RPMI7951 (cell line): ENCODE measurements around the gene TM2D1. TPM values are rescaled to one million over a fixed set of nuclear protein-coding genes. Genes with fewer than 3 reads are reported as not detected.

Experiments
- DNase-seq: peaks from one replicate; pipeline ENCODE4 v3.0.0-alpha.2; 2012; ENCODE audit warnings: low read depth
- total RNA-seq: library from RNA; depleted of rRNA; stranded (reverse); fragments of >200 nt; shearing (Covaris generic); gene quantifications from 2 replicates; pipeline ENCODE4 v1.2.3, GENCODE V29; 2014; rRNA removed

The TM2D1 gene
- total RNA-seq, 1 experiment from 2014 or later: 91.2 TPM

DNA sequence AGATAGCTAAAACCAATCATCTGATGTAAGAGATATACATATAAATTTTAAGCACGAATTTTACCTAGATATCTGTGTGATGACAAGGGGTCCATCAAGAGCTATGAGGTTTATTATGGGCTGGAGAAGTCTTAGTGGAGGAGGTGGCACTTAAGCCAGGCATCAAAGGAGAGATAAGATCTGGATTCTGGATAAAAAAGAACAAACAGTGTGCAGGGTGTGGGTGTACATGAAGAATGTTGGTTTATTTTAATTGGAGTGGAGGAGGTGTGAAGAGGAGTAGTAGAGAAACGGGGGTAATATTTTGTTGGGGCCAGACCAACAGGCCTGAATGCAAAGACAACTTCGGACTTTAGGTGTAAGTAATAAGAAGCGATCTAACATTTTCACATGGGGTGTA is 80.6 kb downstream of the TM2D1 start:
- DNase-seq: no peak

- DNase-seq: no peak
Observed at GRCh38 chr1:61642475-61643232, 82.3 kb downstream of the TM2D1 start.

DNA sequence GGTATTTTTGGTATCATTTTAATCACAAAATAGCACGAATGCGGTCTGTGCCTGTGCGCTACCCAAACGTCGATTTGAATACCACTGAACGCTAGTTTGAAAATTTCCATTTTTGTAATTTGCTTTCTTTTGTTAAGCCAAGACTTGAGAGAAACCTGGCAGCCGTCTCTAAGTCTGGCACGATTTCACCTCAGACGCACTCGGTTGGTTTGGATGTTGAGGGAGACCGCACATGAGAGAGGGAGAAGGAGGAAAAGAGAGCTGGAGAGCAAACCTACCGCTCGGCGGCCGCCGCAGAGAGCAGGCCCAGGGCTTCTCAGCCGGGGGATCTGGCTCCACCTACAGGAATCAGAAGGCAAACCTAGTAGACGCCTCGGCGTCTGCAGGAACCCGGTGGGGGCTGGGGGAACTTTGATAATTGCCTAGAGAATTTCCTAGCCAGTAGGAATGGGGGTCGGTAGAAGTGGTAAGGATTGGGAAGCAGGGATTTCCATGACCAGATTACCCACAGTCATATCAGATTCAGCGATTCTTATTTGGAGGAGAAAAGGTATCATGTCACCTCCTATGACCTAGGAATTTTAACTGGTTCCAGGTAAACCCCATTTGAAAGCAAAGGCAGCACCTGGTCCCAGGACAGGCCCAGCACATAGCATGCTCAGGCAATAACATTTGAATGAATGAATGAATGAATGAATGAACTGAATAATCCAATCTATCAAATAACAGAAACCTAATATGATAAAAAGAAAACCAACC is 83.2 kb downstream of the TM2D1 start:
- peak; percentile 28 for DNase-seq

- DNase-seq: no peak
Observed at GRCh38 chr1:61640531-61641530, 84.1 kb downstream of the TM2D1 start.

GRCh38 chr1:61639608-61640336 is 85.2 kb downstream of the TM2D1 start:
- DNase-seq: no peak

DNA sequence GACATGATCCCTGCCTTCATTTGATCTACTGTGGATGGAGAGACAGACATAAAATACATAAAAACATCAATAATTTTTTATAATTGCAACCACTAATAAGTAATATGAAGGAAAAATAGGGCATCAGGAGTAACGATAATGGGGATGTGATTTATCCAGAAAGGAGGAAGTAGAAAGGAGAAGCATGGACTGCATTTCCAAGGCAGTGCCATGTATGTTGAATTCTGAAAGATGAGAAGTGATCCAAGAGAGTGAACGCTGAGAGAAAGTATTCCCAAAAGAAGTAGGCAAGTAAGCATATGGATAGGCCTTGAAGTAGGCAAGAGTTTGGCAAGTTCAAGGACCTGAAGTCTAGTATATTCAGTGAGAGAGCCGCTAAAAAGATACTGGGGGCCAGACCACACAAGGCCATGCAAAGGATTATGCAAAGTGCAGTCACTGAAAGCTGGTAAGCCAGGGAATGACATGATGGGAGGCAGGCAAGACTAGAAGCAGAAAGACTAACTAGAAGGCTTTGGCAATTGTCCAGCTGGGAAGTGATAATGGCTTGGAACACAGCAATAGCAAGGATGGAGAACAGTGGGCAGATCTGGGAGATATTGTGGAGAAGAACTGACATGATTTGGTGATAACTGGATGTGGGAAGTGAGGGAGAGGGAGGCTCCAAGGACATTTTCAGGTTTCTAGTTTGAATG is 85.9 kb downstream of the TM2D1 start:
- no peak for DNase-seq

- DNase-seq: peak; percentile 15
Observed at GRCh38 chr1:61638296-61638695, 86.6 kb downstream of the TM2D1 start.

DNA sequence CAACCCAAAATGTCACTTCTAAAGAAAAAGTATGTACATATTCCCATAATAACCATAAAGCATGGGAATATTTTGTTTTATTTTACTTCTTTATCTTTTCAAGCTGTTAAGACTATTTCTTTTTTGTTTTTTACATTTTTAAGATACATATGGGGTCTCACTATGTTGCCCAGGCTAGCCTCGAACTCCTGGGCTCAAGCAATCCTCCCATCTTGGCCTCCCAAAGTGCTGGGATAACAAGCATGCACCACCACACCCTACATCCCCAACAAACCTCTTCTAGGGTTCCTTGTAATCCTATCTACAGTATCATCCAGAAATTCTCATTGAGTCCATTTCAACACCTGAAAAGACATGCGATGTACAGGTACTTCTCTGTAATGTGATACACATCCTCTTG is 87.5 kb downstream of the TM2D1 start:
- no peak for DNase-seq

DNA sequence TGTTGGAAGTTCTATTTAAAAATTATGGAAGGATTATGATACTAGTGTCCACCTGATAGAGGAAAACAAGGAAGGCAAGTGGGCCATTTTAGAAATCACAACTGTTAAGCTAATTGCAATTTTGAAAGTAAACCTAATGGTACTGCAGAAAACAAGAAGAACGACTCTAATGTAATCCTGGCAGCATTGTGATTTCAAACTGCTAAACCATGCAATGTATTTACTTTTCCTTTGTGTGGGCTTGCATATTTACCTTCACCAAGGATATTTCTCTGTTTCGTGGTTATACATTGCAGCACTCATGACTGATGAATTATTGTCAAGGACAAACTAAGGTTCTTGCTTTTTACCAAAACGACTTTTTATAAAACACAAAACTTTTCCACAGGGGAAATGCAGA is 88.1 kb downstream of the TM2D1 start:
- DNase-seq: no peak

- DNase-seq: no peak
Observed at GRCh38 chr1:61636376-61636775, 88.6 kb downstream of the TM2D1 start.

- no peak for DNase-seq
Observed at GRCh38 chr1:61635557-61635956, 89.4 kb downstream of the TM2D1 start.

GRCh38 chr1:61631436-61631835 is 93.5 kb downstream of the TM2D1 start:
- DNase-seq: no peak

Other genes with a start within 250 kb of the TM2D1 start
- 6.1 and 6.9 TPM in 2 replicates for gene PATJ, start 17.3 kb upstream of the TM2D1 start, total RNA-seq